Activated naive CD4-positive, alpha-beta T cell treated with anti-CD3 and anti-CD28 coated beads, Interleukin-2, amount 10 ng/mL, durations not matched to agents 7 days and 5 days (primary cell): ENCODE data around the gene GPR84.

Experiments used
- CTCF ChIA-PET: fragments of 350-600 bp; sonication (Branson Sonifier 250); formaldehyde crosslinking; loops from one replicate; lab custom pipeline; 2021; ENCODE audit warnings: antibody characterized with exemption; lab: Charles Lee
- DNase-seq: peaks from one replicate; pipeline ENCODE4 v3.0.0-alpha.2; 2020
- H3K27ac Mint-ChIP-seq: one replicate; pipeline ENCODE4 v1.8.0; 2021; ENCODE audit warnings: mild to moderate bottlenecking, moderate library complexity, mixed read lengths
- H3K27me3 Mint-ChIP-seq: one replicate; pipeline ENCODE4 v1.8.0; 2021; ENCODE audit warnings: mild to moderate bottlenecking, mixed read lengths
- H3K36me3 Mint-ChIP-seq: one replicate; pipeline ENCODE4 v1.8.0; 2021; ENCODE audit warnings: mixed read lengths
- H3K4me1 Mint-ChIP-seq: one replicate; pipeline ENCODE4 v1.8.0; 2021; ENCODE audit warnings: mixed read lengths
- H3K4me3 Mint-ChIP-seq: one replicate; pipeline ENCODE4 v1.8.0; 2021; ENCODE audit warnings: mild to moderate bottlenecking, moderate library complexity, mixed read lengths
- H3K9me3 Mint-ChIP-seq: one replicate; pipeline ENCODE4 v1.8.0; 2021; ENCODE audit warnings: mixed read lengths

Gene GPR84

DNA sequence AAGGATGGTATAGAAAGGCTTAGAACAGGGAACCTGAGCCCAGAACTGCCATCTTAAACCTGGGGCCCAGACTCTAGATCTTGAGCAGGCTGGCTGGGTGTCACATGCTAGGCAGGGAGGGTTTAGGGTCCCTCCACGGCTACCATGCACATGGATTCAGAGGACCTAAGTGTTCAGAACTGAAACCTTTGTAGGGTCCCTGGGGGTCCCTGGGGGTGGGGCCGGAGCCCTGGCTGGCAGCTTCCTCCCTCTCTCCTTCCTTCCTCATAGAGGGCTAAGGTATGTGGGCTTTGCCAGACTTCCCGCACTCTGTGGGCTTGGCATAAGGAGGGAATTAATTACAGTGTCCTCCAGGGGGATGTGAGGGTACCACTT, 24.8 kb upstream of the GPR84 start:
- H3K36me3 Mint-ChIP-seq, result peaks cover 18% of the 10 kb centered on the region
- no peaks in the 10 kb centered on the region for H3K9me3 Mint-ChIP-seq
- CTCF ChIA-PET, result interaction anchor here (1.1 kb wide), 1 partner anchor 10 kb away, joined by 3 read pairs; no protein-coding TSS in a partner anchor
- H3K4me1 Mint-ChIP-seq, result peaks cover 24% of the 10 kb centered on the region
- no peak for DNase-seq
- no peak overlapping the region for H3K4me3 Mint-ChIP-seq
- H3K27ac Mint-ChIP-seq, result no peak overlapping the region
- H3K27me3 Mint-ChIP-seq, result peaks cover 20% of the 10 kb centered on the region

DNA sequence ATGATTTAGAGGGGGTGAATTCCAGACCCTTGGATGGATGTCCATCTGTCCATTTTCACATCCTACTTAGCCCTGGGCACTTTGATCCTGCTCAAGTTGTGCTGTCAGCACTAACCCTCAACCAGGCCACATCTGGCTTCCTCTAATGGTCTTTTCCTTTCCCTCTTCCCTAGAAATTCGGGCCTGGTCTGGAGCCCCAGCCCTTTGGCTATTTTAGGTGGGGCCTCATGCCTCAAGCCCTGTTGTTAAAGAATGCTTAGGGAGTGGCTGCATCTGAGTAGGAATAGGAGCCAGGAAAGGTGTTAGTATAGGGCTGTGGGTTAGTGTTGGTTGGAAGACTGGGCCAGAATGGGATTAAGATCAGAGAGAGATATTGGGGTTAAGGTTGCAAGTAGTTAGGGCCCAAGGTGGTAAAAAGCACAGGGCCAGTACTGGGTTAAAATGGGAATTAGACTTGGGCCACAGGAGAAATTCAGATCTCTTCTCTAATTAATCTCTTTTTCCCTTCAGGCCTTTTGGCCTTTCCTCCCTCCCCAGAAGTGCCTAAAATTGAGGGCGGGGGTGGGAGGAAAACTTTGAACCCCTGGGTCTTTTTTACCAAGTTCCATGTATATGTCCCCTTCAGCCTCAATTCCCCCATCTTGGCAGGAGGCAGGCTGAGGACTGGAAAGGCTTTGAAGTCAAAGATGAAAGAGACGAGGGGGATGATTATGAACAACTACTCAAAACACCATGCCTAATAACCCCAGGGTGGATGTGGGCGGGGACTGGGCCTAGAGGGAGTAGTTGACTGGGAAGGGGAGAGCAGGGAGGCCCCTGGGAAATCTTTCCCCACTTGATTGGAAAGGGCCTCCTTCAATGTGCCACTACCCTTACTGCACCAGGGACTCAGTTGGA, 24.2 kb upstream of the GPR84 start:
- no peaks in the 10 kb centered on the region for H3K9me3 Mint-ChIP-seq
- H3K4me1 Mint-ChIP-seq, result peaks cover 18% of the 10 kb centered on the region
- no peak overlapping the region for H3K4me3 Mint-ChIP-seq
- H3K27me3 Mint-ChIP-seq, result peaks cover 20% of the 10 kb centered on the region
- no peak for DNase-seq
- CTCF ChIA-PET, result interaction anchor here (0.7 to 1.2 kb wide), 2 partner anchors 9 to 151 kb away, joined by 3 to 5 read pairs; no protein-coding TSS in a partner anchor
- H3K36me3 Mint-ChIP-seq, result peaks cover 12% of the 10 kb centered on the region
- no peak overlapping the region for H3K27ac Mint-ChIP-seq

DNA sequence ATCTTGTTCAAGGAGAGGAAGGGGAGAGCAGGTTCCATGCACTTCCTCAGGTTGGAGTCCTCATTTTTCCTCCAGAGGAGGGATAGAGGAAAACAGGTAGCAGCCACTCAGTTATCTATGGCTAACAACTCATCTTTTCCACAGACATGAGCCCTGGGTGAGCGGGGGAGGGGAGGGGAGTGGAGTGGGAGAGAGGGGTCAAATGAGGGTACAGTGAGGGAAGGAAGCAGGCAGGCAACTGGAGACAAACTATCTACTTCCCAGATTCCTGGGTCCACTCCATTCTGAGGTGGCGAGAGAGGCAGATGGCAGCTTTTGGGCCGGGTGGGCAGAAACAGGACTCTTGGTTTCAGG, 22.8 kb upstream of the GPR84 start:
- CTCF ChIA-PET, result no interaction called here
- no peaks in the 10 kb centered on the region for H3K9me3 Mint-ChIP-seq
- H3K4me1 Mint-ChIP-seq, result peaks cover 12% of the 10 kb centered on the region
- peaks cover 20% of the 10 kb centered on the region for H3K27me3 Mint-ChIP-seq
- no peak overlapping the region for H3K4me3 Mint-ChIP-seq
- no peak for DNase-seq
- H3K36me3 Mint-ChIP-seq, result peaks cover 5% of the 10 kb centered on the region
- no peak overlapping the region for H3K27ac Mint-ChIP-seq

DNA sequence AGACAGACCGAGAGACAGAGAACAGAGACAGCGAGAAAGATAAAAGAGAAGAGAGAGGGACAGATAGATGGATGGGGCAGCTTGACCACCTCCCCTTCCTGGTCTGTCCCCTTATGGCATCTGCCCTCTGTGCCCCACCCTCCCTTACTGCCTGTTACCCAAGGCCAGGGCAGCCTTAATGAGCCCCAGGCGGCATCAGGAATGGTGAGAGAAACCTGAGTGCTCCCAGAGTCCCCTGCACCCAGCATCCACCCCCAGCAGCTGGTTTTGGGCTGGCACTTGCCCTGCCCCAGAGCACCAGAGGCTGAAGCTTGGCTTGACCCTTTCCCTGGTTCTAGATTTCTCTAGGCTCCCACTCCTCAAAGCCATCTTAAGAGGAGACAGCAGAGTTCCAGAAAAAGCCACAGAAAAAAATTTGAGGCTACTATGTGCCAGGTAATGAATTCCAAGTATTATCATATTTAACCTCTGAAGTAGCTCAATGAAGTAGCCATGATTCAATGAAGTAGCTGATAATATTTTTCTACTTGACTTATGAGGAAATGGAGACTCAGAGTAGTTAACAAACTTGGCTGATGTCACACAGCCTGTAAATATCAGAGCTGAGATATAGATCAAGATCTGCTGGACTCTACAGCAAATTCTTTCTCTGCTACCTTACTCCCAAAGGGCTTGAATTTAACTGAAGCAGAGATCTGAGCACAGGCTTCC, 22.3 kb upstream of the GPR84 start:
- Mint-ChIP-seq H3K27me3 (peaks cover 18% of the 10 kb centered on the region), H3K9me3 (no peaks in the 10 kb centered on the region), H3K36me3 (peaks cover under 1% of the 10 kb centered on the region), H3K4me1 (peaks cover 7% of the 10 kb centered on the region), H3K27ac (no peak overlapping the region), H3K4me3 (no peak overlapping the region)
- CTCF ChIA-PET, result interaction anchor here (0.8 to 1.5 kb wide), 2 partner anchors 9 to 13 kb away, joined by 4 to 7 read pairs; no protein-coding TSS in a partner anchor
- no peak for DNase-seq

DNA sequence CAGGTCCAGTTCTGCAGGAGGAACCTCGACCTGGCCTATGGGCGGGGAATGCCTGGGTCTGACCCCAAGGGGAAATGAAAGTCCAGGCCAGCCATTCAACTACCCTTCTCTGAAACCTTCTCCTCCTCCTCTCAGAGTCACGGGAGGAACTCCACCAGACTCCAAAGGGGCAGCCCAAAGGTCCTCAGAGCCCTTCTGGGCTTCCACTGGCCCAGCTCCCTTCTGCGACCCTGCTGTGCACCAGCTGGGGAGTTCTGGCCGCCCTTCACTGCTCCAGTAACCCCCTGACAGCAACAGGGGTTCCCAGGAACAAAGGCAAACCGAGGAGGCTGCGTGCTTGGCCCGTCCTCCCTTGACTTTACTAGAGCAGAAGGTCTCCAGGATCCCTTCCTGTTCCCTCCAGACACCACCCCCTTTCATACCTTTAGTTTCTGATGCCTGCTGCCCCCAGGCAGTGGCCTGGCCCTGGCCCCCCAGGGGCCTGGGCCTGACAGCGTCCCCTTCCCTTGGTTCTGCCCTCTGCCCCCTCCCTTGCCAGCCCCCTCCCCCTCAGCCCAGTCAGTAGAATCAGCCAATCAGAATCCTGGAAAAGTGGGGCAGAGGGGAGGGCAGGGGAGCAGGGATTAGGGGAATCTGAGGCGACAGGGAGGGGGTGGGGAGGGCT, 21.1 kb upstream of the GPR84 start:
- CTCF ChIA-PET, result interaction anchor here (0.6 to 1.5 kb wide), 3 partner anchors 14 to 25 kb away, joined by 3 to 7 read pairs (median 4); no protein-coding TSS in a partner anchor
- H3K27ac Mint-ChIP-seq, result no peak overlapping the region
- no peaks in the 10 kb centered on the region for H3K36me3 Mint-ChIP-seq
- no peak overlapping the region for H3K4me3 Mint-ChIP-seq
- no peak for DNase-seq
- H3K27me3 Mint-ChIP-seq, result peaks cover 17% of the 10 kb centered on the region
- H3K9me3 Mint-ChIP-seq, result no peaks in the 10 kb centered on the region
- H3K4me1 Mint-ChIP-seq, result peaks cover 3% of the 10 kb centered on the region

DNA sequence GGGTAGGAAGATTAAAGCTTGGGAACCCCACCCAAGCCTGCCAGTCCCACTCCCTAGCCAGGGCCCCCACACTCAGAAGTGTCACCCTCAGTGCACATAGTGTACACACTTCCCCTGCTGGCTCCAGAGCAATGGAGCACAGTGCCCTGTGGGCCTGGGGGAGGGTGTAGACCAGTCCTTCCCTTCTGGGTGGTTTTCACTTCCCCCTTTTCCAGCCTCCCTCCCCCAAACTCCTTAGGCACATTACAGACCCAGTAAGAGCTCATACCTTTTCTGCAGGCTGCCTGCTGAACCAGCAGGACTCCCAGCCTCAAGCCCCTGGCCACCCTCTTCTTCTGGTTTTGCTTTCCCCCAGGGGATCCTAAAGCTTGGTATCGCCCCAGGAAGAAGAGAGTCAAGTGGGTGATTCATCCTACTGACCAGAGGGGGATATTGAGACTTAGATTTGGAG, 20.3 kb upstream of the GPR84 start, which contains the start of gene ZNF385A:
Gene ZNF385A, minus strand, starts transcription at position 143 of the 451 bp plus-strand sequence. CDS start 219 bp downstream, outside the sequence.
- DNase-seq, result no peak
- H3K27ac Mint-ChIP-seq, result peak within 1 kb of the TSS; percentile 7
- no peak within 1 kb of the TSS for H3K4me3 Mint-ChIP-seq
- CTCF ChIA-PET, result interaction anchor here (1.3 kb wide), 1 partner anchor 15 kb away, joined by 4 read pairs; no protein-coding TSS in a partner anchor
- H3K36me3 Mint-ChIP-seq, result no peaks in the 10 kb centered on the region
- peaks cover 15% of the 10 kb centered on the region for H3K27me3 Mint-ChIP-seq
- peaks cover 2% of the 10 kb centered on the region for H3K4me1 Mint-ChIP-seq
- H3K9me3 Mint-ChIP-seq, result no peaks in the 10 kb centered on the region

DNA sequence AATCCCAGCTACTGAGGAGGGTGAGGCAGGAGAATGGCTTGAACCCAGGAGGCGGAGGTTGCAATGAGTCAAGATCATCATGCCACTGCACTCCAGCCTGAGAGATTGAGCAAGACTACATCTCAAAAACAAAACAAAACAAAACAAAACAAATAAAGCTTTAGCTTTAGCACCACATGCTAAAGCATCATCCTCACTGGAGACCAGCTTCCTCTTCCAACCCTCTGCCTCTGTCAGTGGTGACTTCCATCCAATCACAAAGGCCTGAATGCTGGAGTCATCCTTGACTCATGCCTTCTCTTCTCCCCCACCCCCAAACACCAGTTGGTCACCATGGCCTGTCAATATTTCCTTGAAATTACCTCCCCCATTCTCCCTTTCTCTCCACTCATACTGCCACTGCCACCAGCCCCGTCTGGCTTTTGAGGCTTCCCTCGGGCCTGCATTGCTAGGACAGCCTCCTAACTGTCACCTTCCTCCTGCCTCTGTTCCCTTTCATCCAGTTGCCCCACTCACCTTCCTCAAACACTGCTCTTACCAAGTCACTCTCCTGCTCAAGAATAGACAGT, 18.8 kb upstream of the GPR84 start:
- CTCF ChIA-PET, result interaction anchor here (0.6 to 5.0 kb wide), 7 partner anchors 10 to 194 kb away, joined by 3 to 40 read pairs (median 4); no protein-coding TSS in a partner anchor
- no peak for DNase-seq

DNA sequence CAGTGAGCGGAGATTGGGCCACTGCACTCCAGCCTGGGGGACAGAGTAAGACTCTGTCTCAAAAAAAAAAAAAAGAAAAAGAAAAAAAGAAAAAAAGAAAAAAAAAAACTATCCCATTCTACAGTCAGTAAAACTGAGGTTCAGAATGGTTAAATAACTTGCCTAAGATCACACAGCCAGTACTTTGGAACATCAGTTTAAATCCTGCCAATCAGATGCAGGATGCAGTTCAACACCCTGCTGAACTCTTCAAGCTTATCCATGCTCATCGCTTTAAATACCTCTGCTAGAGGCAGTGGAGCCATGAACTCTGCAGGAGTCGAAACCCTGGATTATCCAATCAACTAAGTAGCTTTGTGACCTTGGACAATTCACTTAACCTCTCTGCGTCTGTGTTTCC, 16.9 kb upstream of the GPR84 start:
- DNase-seq, result no peak
- Mint-ChIP-seq H3K27me3 (peaks cover 41% of the 10 kb centered on the region), H3K36me3 (no peaks in the 10 kb centered on the region), H3K4me3 (no peak overlapping the region), H3K27ac (no peak overlapping the region), H3K4me1 (peaks cover 9% of the 10 kb centered on the region), H3K9me3 (no peaks in the 10 kb centered on the region)
- CTCF ChIA-PET, result interaction anchor here (1.2 to 5.0 kb wide), 15 partner anchors 9 to 166 kb away, joined by 3 to 53 read pairs (median 15); no protein-coding TSS in a partner anchor

More for the DNA sequence above, 18.8 kb upstream of the GPR84 start:
- peaks cover 23% of the 10 kb centered on the region for H3K27me3 Mint-ChIP-seq
- H3K36me3 Mint-ChIP-seq, result no peaks in the 10 kb centered on the region
- no peak overlapping the region for H3K4me3 Mint-ChIP-seq
- no peak overlapping the region for H3K27ac Mint-ChIP-seq
- peaks cover 9% of the 10 kb centered on the region for H3K4me1 Mint-ChIP-seq
- no peaks in the 10 kb centered on the region for H3K9me3 Mint-ChIP-seq

DNA sequence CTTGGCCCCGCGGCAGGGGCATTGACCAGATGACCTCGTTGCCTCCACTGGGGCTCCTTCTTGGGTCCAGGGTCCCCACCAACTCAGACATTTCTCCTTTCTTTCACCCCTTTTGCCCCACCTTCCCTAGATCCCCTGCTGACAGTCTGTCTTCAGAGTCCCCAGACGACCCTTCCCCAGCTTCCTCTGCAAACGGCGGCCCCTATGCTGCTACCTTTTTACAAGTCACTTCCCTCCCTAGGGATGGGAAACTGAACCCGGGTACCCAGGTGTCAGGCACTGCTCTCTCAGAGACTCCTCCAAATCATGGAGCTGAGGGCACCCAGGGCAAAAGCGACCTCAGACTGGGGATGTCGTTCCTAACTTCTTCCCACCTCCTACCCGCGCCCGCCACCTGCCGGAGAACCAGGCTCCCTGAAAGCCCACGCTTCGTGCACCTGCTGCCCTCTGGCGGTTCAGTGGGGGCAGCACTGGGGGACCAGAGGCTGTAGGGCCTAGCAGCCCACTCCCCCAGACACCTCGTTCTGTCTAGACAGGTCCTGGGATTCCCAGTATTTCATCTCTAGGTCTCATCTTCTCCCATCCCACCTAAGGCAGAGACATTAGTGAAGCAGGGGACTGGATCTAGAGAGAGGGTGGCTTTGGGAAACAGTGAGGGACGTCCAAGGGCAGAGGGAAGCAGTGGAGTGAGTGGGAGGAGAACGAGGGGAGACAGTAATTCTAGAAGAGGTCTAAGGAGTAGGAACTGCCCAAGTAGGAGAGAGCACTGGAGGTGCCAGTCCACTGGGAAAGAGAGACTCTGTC, 15.3 kb upstream of the GPR84 start:
- Mint-ChIP-seq H3K4me3 (peak overlapping the region; percentile 41), H3K36me3 (no peaks in the 10 kb centered on the region), H3K27me3 (peaks cover 48% of the 10 kb centered on the region), H3K27ac (no peak overlapping the region), H3K9me3 (no peaks in the 10 kb centered on the region), H3K4me1 (peaks cover 9% of the 10 kb centered on the region)
- DNase-seq, result peak; percentile 94
- CTCF ChIA-PET, result interaction anchor here (0.6 to 5.0 kb wide), 43 partner anchors 8 to 795 kb away, joined by 3 to 53 read pairs (median 5); partner anchors contain the start of gene COPZ1

DNA sequence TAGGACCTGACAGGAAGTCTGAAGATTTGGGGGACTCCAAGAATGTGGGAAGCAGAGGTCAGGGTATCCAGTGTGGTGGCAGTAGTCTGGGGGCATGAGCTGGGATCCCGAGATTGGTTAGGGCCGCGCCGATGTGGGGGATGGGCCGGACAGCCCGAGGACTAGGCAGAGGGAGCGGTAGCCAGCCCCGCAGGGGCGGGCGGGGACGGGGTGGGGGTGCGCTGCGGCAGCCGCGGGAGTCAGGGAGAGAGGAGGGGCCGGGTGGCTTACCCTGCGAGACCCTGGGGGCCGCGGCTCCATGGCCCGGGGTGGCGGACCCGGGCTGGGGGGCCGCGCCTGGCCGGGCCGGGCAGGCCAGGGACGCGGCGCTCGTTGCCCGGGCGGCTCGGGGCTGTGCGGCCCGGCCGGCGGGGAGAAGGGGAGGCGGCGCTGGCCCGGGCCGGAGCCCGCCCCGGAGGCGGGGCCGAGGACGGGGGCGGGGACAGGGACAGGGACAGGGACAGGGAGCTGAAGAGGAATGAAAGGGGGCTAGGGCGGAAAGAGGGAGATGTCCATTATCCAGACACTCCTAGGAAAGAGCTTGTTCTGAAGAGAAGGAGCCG, 14.6 kb upstream of the GPR84 start:
- H3K4me3 Mint-ChIP-seq, result peak overlapping the region; percentile 22
- no peaks in the 10 kb centered on the region for H3K9me3 Mint-ChIP-seq
- H3K36me3 Mint-ChIP-seq, result no peaks in the 10 kb centered on the region
- peaks cover 50% of the 10 kb centered on the region for H3K27me3 Mint-ChIP-seq
- no peak for DNase-seq
- CTCF ChIA-PET, result interaction anchor here (0.6 to 5.0 kb wide), 38 partner anchors 8 to 795 kb away, joined by 3 to 53 read pairs (median 6); partner anchors contain the start of gene COPZ1
- H3K27ac Mint-ChIP-seq, result no peak overlapping the region
- H3K4me1 Mint-ChIP-seq, result peaks cover 9% of the 10 kb centered on the region

DNA sequence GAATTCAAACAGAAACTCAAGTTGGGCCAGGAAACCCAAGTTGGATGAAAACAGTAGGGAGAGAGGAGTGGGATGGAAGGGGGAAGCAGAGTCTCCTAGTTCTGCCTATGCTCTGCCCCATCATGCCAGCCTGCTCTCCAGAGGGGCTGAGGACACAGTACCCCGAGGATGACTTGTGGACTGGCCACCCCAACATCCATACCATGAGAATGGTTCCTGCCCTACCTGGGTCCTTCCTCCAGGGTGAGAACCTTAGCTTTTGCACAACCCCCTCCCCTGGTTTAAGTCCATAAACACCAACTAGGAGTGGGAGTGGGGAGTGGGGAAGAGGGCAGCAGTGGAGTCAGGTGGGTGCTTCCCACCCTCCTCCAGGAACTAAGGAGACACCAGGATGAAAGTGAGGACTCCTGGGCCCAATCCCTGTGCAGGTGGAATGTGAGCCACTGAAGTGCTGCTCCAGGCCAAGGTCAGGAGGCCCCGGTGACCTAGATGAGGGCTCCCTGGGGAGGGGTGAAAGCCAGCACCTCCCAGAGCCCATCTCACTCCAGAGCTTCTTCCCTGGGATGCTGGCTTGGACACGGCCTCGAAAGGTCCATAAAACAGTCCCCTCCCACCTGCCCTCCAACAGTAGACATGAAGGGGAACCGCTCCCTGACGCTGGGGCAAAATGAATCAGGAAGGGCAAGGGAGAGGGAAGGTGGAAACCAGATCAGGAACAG, 13.7 kb upstream of the GPR84 start:
- Mint-ChIP-seq H3K27ac (no peak overlapping the region), H3K4me3 (no peak overlapping the region), H3K4me1 (peaks cover 11% of the 10 kb centered on the region), H3K36me3 (no peaks in the 10 kb centered on the region), H3K9me3 (no peaks in the 10 kb centered on the region), H3K27me3 (peaks cover 59% of the 10 kb centered on the region)
- CTCF ChIA-PET, result interaction anchor here (1.1 to 4.0 kb wide), 7 partner anchors 7 to 84 kb away, joined by 3 to 43 read pairs (median 6); partner anchors contain the start of gene NFE2
- no peak for DNase-seq

DNA sequence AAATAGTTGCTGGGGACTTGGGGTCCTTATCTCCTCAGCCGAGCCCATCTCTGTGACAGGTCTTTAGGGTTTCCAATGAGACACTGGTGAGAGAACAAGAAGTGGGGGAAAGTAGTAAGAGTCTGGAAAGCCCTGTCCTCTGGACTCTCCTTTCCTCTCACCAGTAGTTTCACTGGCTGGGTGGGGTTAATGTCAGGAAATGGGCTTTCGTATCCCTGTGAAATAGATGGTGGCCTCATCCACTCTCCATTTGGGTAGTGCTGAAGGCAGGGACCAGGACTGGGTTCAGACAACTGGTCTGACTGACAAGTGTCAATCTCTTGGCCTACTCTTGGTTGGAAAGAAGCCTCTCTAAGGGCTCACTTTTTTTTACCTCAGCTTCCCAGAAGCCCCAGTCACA, 12.7 kb upstream of the GPR84 start:
- Mint-ChIP-seq H3K4me3 (no peak overlapping the region), H3K27me3 (peaks cover 61% of the 10 kb centered on the region), H3K27ac (no peak overlapping the region), H3K9me3 (no peaks in the 10 kb centered on the region), H3K36me3 (no peaks in the 10 kb centered on the region), H3K4me1 (peaks cover 13% of the 10 kb centered on the region)
- CTCF ChIA-PET, result interaction anchor here (1.1 to 1.8 kb wide), 3 partner anchors 15 to 84 kb away, joined by 3 to 5 read pairs (median 4); partner anchors contain the start of gene NFE2
- DNase-seq, result no peak
